HG02981 (cell line): ENCODE measurements around the gene TIAM2.
"Not testable (repeated sequence)": the region's sequence is repeated elsewhere in the genome, so short reads cannot be mapped to it uniquely, and the experiment has no call there.

Experiments
- ATAC-seq: cut with Tn5 transposase; IDR thresholded peaks from one replicate; pipeline ENCODE4 v1.9.1; 2021; ENCODE audit warnings: mild to moderate bottlenecking, moderate library complexity; ENCODE audit not compliant: unreplicated experiment

The TIAM2 gene

DNA sequence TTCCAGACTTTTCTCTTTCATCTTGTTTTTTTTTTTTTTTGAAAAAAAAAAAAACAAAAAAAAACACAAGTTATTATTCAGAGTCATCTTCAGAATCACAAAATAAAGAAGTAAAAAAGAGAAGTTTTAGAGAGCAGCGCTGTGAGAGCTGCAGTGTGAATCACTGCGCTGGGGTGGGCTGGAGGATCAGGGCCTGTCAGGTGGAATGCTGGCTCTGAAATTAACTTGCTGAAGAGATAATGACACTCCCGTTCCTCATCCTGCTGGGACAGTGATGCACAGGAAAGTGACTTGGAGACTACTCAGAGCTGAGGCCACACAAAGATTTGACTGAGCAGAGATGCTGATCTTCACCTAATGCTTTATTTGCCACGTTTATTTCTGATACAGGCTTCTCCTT, 226.0 kb downstream of the TIAM2 start:
- no peak for ATAC-seq

GRCh38 chr6:155222506-155222905, 227.4 kb downstream of the TIAM2 start:
- no peak for ATAC-seq

GRCh38 chr6:155223646-155224451, 228.7 kb downstream of the TIAM2 start:
- peak; percentile 94 for ATAC-seq

DNA sequence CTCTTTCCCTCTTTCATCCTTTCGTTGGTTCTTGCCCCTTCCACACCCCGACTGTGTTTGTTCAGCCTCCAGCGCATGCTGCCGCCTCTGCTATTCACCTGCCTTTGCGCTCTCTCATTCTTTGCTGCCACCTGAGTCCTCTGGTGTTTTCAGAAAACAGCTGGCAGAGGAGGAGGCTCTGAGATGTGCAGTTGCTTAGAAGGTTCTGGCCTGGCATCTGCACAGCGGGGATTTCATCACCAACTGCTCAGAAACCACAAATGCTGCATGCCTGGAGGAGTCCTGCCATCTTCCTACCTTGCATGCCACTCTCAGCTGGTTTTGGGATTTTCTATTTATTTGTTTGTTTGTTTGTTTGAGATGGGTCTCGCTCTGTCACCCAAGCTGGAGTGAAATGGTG, 229.5 kb downstream of the TIAM2 start:
- ATAC-seq: no peak

- ATAC-seq: no peak
Observed at GRCh38 chr6:155227046-155227445, 231.9 kb downstream of the TIAM2 start.

- no peak for ATAC-seq
Observed at GRCh38 chr6:155228546-155229166, 233.5 kb downstream of the TIAM2 start.

DNA sequence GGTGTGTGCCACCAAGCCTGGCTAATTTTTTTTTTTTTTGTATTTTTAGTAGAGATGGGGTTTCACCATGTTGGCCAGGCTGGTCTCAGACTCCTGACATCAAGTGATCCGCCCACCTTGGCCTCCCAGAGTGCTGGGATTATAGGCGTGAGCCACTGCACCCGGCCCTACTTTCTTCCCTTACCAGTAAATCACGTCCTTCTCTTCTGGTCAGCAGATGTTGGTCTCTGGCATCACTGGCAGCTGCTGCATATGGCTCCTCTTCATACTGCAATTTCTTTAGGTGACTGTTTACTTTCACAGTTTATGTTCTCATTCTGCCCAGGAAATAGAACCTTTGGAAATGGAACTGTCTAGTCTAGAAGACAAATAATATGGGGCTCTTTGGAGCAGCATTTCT, 235.9 kb downstream of the TIAM2 start:
- ATAC-seq: not testable (repeated sequence)

DNA sequence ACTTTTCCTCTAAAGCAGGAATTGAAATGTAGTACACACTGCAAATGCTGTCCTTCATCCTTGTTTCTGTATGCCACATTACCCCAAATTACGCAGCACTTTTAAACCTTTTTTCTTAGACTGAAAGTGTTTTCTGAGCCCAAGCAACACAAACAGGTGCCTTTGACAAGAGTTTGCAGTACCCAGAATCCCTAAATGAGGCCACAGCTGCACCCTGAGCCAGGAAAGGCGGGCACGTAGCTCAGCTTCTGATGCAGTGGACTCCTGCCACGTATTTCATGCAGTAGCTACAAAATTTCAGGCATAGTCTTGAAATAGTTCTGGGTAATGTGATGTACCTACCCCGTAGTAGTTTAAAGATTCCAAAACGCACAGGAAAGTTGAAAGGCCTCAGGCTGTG, 237.7 kb downstream of the TIAM2 start:
- ATAC-seq: no peak

- no peak for ATAC-seq
Observed at GRCh38 chr6:155234167-155234566, 239.1 kb downstream of the TIAM2 start.

GRCh38 chr6:155234687-155235086, 239.6 kb downstream of the TIAM2 start:
- ATAC-seq: no peak

DNA sequence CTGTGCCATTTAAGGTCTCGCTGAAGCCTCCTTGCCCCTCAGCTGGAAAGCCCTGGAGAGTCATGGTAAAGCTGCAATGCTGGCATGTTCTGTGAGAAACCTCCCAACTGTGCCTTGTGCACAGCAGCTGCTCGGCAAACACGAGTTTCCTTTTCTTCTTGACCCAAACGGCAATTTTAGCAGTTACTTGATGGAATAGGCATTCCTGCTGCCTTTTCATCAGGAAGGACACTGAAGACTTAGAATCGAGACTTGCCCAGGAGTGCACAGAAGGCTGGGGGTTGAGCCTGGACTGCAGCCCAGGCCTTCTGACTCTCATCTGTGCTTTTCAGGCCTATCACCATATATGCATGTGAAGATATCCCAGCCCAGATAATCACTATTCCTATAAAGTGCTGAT, 240.0 kb downstream of the TIAM2 start:
- ATAC-seq: no peak

DNA sequence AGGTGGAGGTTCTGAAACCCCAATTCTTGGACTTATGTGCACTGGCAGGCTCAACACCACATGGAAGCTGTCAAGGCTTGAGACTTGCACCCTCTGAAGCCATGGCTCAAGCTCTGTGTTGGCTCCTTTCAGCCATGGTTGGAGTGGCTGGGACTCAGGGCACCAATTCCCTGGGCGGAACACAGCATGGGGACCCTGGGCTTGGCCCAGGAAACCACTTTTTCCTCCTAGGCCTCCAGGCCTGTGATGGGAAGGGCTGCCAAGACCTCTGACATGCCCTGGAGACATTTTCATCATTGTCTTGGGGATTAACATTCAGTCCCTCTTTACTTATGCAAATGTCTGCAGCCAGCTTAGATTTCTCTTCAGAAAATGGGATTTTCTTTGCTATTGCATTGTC, 242.5 kb downstream of the TIAM2 start:
- ATAC-seq: no peak

GRCh38 chr6:155240905-155241600, 245.9 kb downstream of the TIAM2 start:
- ATAC-seq: no peak

DNA sequence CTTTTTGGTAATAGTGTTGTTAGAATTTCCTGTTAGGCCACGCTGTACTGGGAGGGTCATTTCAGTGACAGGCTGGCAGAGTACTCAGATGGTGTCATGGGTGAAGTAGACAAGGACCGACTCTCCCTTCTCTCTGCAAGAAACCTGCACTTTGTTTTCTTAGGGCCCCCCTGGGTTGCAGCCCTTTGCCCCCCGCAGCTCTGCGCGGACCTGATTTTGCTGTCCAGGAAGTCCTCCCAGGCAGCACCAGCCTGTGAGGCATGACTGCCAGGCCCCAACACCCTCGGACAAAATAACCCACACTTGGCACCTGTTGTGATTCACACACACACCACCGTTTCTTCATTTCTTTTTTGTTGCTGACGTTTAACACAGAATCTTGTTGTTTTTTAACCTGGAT, 246.9 kb downstream of the TIAM2 start:
- ATAC-seq: no peak

- no peak for ATAC-seq
Observed at GRCh38 chr6:155244434-155244833, 249.3 kb downstream of the TIAM2 start.

GRCh38 chr6:155245193-155245592, 250.1 kb downstream of the TIAM2 start:
- no peak for ATAC-seq

GRCh38 chr6:155245831-155246230, 250.7 kb downstream of the TIAM2 start:
- ATAC-seq: no peak

GRCh38 chr6:155246825-155247224, 251.7 kb downstream of the TIAM2 start:
- ATAC-seq: no peak

DNA sequence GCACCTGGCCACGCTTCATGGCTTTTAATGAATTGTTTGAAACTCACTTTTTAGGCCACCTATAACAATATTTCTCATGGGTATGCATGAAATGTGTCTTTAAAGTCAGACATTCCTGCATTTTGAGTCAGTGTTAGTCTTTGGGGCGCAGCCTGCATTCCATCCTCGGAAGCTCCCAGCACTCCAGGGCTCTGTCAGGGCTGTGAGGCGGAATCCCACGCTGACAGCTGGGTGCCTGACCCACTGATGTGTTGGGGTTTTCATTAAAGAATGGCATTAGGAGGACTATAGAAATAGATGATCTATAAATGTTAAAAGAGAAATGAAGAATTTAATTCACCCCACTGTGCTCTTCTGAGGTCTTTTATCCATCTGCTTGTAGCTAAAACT, 252.5 kb downstream of the TIAM2 start:
- no peak for ATAC-seq

DNA sequence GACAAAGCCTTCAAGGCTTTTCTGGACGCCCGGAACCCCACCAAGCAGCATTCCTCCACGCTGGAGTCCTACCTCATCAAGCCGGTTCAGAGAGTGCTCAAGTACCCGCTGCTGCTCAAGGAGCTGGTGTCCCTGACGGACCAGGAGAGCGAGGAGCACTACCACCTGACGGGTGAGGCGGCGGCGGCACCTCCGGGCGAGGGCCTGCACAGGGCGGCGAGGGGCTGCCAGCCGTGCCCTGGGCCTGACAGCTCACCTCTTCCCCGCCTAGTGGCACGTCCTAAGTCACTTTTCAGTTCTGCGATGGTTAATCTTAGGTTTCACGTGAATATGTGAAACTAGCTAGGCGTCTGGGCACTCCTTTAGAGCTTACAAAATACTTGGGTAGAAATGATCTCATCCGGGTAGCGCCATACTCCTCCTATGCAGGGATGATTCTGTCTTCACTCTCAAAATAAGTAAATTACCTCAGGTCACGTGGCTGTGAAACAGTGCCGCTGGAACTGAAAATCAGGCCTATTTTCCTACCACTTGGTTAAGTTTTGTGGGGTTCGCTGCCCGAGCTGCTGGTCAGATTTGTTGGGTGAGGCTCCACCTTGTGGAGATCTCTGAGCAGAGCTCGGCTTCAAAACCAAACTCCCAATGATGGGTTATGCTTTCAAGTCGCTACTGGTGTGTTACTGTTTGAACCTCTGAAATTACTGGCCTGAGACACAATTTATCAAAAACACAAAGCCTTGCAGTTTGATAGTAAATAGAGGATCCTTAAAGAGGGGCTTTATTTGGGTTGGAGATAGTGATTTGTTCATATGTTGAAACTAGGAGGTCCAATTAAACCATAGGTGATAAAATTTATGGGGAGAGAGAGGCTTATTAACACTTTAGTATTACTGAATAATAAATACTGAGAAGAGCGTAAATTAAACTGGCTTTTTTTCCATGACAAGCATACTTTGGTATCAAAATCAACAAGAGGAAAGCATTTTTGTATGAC, 253.2 kb downstream of the TIAM2 start:
- ATAC-seq: no peak
